Transverse colon (tissue), 4 donors: Measurements from ENCODE around the gene JAKMIP2.

Experiments
- EP300 ChIP-seq: sonication (generic); formaldehyde crosslinking; IDR thresholded peaks from one replicate; pipeline ENCODE4 v1.6.1; 2017; ENCODE audit warnings: antibody characterized with exemption, low read depth
- POLR2A ChIP-seq: fragments of 450-650 bp; IDR thresholded peaks from one replicate; pipeline ENCODE4 v1.6.1; 2016; ENCODE audit warnings: antibody characterized with exemption, mild to moderate bottlenecking, moderate library complexity
- POLR2AphosphoS5 ChIP-seq, 3 donors: sonication (generic); formaldehyde crosslinking; IDR thresholded peaks; one replicate each; pipeline ENCODE4 v1.6.1; 2016; ENCODE audit warnings: antibody characterized with exemption in 3 of 3
- TF ChIP-seq, protein P1 (sequence below), 5 experiments: fragments of 200-600 bp in 3 of 5; fragments of 450-650 bp in 2 of 5; sonication (generic) in 3 of 5; IDR thresholded peaks; 1 replicate in 2 of 5; 2 replicates in 3 of 5; pipeline ENCODE4 v1.5.1; 2016 to 2017; ENCODE audit warnings: antibody characterized with exemption in 5 of 5, inconsistent platforms in 3 of 5, mild to moderate bottlenecking in 2 of 5, moderate library complexity in 1 of 5

DNA sequence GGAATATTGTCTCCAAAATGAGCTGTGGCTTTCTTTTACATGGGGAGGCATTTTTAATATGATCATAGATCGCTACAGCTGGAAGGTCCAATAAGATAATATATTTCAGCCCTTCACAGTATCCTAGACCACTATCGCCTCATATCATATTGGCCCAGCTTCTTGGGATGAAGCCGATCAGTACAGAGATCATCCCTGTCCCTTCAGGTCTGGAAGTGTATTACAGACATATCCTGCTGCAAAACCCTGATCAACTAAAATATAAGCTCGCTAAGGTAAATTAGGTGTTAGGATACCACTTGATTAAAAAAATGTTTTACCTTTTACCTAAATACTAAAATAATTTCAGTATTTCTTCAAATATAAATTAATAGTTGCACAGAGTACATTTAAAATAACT, 41.7 kb downstream of the JAKMIP2 start:
- TF ChIP-seq, protein P1, sequence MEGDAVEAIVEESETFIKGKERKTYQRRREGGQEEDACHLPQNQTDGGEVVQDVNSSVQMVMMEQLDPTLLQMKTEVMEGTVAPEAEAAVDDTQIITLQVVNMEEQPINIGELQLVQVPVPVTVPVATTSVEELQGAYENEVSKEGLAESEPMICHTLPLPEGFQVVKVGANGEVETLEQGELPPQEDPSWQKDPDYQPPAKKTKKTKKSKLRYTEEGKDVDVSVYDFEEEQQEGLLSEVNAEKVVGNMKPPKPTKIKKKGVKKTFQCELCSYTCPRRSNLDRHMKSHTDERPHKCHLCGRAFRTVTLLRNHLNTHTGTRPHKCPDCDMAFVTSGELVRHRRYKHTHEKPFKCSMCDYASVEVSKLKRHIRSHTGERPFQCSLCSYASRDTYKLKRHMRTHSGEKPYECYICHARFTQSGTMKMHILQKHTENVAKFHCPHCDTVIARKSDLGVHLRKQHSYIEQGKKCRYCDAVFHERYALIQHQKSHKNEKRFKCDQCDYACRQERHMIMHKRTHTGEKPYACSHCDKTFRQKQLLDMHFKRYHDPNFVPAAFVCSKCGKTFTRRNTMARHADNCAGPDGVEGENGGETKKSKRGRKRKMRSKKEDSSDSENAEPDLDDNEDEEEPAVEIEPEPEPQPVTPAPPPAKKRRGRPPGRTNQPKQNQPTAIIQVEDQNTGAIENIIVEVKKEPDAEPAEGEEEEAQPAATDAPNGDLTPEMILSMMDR (IDR thresholded peaks at IDR 0.05): no peak
- no peak for TF ChIP-seq POLR2AphosphoS5 (IDR thresholded peaks at IDR 0.05)
- TF ChIP-seq POLR2A: no peak
- TF ChIP-seq EP300: no peak
